ENCODE measurements around the gene C1orf94.
A peak's percentile ranks its signal among the peaks of the same experiment; 100 is the strongest.
"Not testable (repeated sequence)": the region's sequence is repeated elsewhere in the genome, so short reads cannot be mapped to it uniquely, and the experiment has no call there.

C1orf94 gene

GRCh38 chr1:34155860-34156259 is 20.8 kb upstream of the C1orf94 start:
- no peak overlapping the region for H3K27ac Mint-ChIP-seq

GRCh38 chr1:34156739-34157138 is 20.0 kb upstream of the C1orf94 start:
- Mint-ChIP-seq H3K9me3 (no peaks in the 10 kb centered on the region), H3K27me3 (peaks cover 41% of the 10 kb centered on the region)

More at GRCh38 chr1:34155860-34156259, 20.8 kb upstream of the C1orf94 start:
- Mint-ChIP-seq H3K36me3 (ENCODE audit: low read depth) (no peaks in the 10 kb centered on the region), H3K9me3 (no peaks in the 10 kb centered on the region), H3K4me3 (no peak overlapping the region), H3K4me1 (ENCODE audit: low read depth) (no peaks in the 10 kb centered on the region), H3K27me3 (peaks cover 33% of the 10 kb centered on the region)

GRCh38 chr1:34162852-34163766 is 13.6 kb upstream of the C1orf94 start:
- Mint-ChIP-seq H3K9me3 (no peaks in the 10 kb centered on the region), H3K27ac (no peak overlapping the region), H3K27me3 (peaks cover 61% of the 10 kb centered on the region), H3K4me1 (ENCODE audit: low read depth) (peaks cover 10% of the 10 kb centered on the region), H3K4me3 (peak overlapping the region; percentile 55), H3K36me3 (ENCODE audit: low read depth) (no peaks in the 10 kb centered on the region)

More at GRCh38 chr1:34156739-34157138, 20.0 kb upstream of the C1orf94 start:
- H3K4me1 Mint-ChIP-seq (ENCODE audit: low read depth): no peaks in the 10 kb centered on the region
- H3K36me3 Mint-ChIP-seq (ENCODE audit: low read depth): no peaks in the 10 kb centered on the region
- H3K4me3 Mint-ChIP-seq: no peak overlapping the region
- no peak overlapping the region for H3K27ac Mint-ChIP-seq

DNA sequence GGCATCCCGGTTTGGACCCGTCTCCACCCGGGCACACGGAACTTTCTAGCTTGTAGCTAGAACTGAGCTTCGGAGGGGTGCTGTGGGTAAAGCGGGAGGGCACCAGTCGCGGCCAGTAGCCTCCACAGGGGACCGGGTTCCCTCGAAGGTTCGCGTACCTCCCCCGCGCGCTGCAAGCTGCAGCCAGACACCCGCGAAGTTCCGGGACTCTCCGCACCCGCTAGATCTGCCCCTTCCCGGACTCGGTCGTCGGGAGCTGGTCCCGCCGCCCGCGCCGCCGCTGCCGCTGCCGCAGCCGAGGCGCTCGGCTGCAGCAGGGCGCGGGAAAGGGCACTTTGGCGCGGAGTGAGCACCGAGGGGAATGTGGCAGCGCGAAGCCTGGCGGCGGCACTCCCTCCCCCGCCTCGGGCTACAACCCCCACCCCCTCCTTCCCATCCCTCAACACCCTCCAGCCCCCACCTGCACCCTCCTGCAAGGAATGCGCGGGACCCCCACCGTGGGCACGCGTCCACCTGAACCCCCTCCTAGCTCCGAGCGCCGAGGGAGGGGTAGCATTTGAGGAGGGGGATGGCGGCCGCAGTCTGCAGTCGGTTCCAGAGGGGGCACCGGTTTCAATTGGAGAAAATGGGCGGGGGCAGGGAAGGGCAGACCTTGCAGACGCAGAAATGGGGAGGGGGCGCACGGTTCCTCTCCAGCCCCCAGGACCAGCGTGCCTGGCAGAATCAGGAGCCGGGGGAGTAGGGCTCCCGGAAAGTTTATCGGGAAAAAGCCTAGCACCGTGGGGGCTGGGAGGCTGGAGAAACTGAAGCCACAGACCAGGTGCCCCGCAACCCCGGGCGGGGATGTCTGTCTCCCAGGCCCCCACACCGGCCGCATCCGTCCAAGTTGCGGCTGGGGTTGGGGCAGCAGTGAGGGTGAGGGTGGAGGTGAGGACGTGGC is 12.6 kb upstream of the C1orf94 start:
- no peaks in the 10 kb centered on the region for H3K36me3 Mint-ChIP-seq (ENCODE audit: low read depth)
- H3K4me3 Mint-ChIP-seq: no peak overlapping the region
- no peaks in the 10 kb centered on the region for H3K9me3 Mint-ChIP-seq
- peaks cover 10% of the 10 kb centered on the region for H3K4me1 Mint-ChIP-seq (ENCODE audit: low read depth)
- H3K27ac Mint-ChIP-seq: no peak overlapping the region
- H3K27me3 Mint-ChIP-seq: peaks cover 67% of the 10 kb centered on the region

DNA sequence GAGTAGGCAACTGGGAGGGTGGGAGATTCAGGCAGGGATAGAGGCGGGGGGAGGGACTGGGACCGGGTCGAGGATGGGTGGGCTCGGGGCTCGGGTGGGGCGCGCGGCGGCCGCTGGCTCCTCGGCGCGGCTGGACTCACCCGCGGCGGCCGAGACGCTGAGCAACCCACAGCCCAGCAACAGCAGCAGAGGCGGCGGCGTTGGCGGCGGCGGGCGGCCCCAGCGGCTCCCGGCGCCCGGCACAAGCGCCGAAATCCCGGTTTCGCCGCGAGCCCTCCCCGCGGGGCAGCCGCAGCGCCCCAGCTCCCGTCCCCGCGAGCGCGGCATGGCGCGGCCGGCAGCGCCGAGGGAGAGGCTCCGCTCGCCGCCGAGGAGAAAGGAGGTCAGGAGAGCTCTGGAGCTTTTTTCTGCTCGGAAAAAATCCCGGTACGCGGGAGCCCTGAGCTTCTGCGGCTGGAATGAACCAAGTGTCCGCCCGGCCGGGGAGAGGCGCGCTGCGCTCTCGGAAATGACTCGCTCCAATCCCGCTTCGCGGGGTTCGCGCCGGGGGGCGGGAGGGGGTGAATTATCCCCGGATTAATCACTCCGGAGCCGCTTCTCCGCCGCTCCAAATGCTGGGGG is 11.8 kb upstream of the C1orf94 start, which contains the start of gene CSMD2:
CSMD2 (minus strand) TSS at position 460 of the 621 bp plus-strand sequence; CDS start at position 327, 133 bp downstream.
- Mint-ChIP-seq H3K27ac (no peak within 1 kb of the TSS), H3K36me3 (ENCODE audit: low read depth) (no peaks in the 10 kb centered on the region), H3K27me3 (peaks cover 72% of the 10 kb centered on the region), H3K4me3 (no peak within 1 kb of the TSS), H3K4me1 (ENCODE audit: low read depth) (peaks cover 10% of the 10 kb centered on the region), H3K9me3 (no peaks in the 10 kb centered on the region)

DNA sequence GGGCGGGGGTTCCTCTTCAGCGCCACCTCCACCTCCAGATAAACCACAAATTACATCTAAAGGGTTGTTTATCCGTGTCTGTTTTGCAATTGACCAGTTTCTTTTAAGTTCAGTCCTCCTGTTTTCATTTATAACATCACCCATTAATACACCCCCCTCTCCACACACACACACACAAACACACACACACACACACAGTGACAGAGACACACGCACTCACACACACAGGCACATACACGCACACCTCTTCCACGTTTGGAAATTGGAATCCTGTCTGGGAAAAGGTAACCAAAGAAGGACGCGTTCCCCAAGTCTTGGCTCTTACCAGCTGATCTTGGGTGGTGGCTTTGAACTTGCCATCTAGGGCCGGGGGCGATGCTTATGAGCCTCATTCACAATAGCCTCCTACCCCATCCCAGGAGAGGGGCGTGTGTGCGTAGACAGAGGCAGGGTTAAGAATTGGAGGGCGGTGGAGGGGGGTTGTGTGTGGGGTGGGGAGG is 11.2 kb upstream of the C1orf94 start:
- H3K4me3 Mint-ChIP-seq: no peak overlapping the region
- peaks cover 10% of the 10 kb centered on the region for H3K4me1 Mint-ChIP-seq (ENCODE audit: low read depth)
- H3K27me3 Mint-ChIP-seq: peaks cover 70% of the 10 kb centered on the region
- H3K27ac Mint-ChIP-seq: no peak overlapping the region
- H3K9me3 Mint-ChIP-seq: no peaks in the 10 kb centered on the region
- H3K36me3 Mint-ChIP-seq (ENCODE audit: low read depth): no peaks in the 10 kb centered on the region

DNA sequence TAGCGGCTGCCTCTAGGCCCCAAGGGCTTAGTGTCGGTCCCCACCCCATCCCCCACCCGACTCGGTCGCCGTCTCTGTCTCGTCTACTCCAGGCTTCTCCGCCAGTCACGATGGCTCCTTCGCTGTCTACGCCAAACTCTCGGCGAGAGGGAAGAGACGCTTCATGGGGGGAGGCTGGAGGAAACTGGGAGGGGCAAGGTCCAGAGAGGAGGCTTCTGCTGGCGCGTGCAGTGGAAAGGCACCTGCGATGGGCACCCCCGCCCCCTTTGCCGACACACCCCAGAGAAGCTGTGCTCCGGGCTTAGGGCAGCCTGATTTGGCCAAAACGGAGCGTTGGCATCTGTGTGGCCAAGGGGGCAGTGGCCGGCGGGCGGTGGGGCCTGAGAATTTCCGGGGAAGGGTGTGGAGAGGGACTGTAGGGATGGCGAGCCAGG is 10.5 kb upstream of the C1orf94 start:
- Mint-ChIP-seq H3K27ac (no peak overlapping the region), H3K9me3 (no peaks in the 10 kb centered on the region), H3K36me3 (ENCODE audit: low read depth) (no peaks in the 10 kb centered on the region), H3K4me3 (no peak overlapping the region), H3K4me1 (ENCODE audit: low read depth) (peaks cover 10% of the 10 kb centered on the region), H3K27me3 (peaks cover 70% of the 10 kb centered on the region)

DNA sequence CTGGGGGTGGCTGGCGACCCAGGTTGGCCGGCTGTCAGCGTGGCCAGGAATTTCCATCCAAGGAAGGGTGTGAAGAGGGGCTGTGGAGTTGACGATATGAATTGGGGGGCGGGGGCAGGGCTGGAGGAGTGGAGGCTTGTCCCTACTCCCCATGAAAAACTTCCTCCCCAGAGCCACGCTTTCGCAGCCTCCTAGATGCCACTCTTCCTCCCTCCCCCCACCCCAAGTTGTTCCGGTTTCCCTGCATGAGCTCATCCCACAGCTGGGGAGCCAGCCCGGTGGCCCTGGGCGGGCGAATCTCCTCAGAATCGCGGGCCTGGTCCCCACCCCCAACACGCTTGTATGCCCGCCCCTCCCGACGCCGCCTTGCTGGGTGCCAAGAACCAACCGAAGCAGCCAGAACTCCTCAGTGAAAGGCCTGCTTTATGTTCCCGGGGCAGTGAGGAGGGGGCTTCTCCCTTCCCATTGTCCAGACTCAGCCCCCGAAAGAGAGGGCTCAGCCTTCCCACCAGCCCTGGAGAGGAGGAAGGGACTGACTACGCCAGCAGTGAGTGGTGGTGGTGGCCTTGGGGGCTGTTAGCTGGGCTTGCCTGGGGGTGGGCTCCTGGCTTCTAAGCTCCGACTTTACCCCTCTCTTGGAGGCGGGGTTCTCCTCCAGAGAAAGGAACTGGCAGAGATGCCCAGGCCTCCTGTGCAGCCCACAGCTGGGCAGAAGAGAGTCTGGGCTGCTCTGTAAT is 9.9 kb upstream of the C1orf94 start:
- Mint-ChIP-seq H3K4me1 (ENCODE audit: low read depth) (peaks cover 10% of the 10 kb centered on the region), H3K9me3 (no peaks in the 10 kb centered on the region), H3K27ac (no peak overlapping the region), H3K4me3 (no peak overlapping the region), H3K27me3 (peaks cover 68% of the 10 kb centered on the region), H3K36me3 (ENCODE audit: low read depth) (no peaks in the 10 kb centered on the region)

GRCh38 chr1:34167389-34167788 is 9.3 kb upstream of the C1orf94 start:
- no peaks in the 10 kb centered on the region for H3K36me3 Mint-ChIP-seq (ENCODE audit: low read depth)
- H3K27ac Mint-ChIP-seq: no peak overlapping the region
- no peak overlapping the region for H3K4me3 Mint-ChIP-seq
- peaks cover 10% of the 10 kb centered on the region for H3K4me1 Mint-ChIP-seq (ENCODE audit: low read depth)
- peaks cover 71% of the 10 kb centered on the region for H3K27me3 Mint-ChIP-seq
- H3K9me3 Mint-ChIP-seq: no peaks in the 10 kb centered on the region

- H3K27ac Mint-ChIP-seq: no peak overlapping the region
- H3K36me3 Mint-ChIP-seq (ENCODE audit: low read depth): no peaks in the 10 kb centered on the region
- no peaks in the 10 kb centered on the region for H3K4me1 Mint-ChIP-seq (ENCODE audit: low read depth)
- H3K27me3 Mint-ChIP-seq: peaks cover 74% of the 10 kb centered on the region
- no peak overlapping the region for H3K4me3 Mint-ChIP-seq
- no peaks in the 10 kb centered on the region for H3K9me3 Mint-ChIP-seq
Observed at GRCh38 chr1:34175744-34176143, 963 bp upstream of the C1orf94 start.

DNA sequence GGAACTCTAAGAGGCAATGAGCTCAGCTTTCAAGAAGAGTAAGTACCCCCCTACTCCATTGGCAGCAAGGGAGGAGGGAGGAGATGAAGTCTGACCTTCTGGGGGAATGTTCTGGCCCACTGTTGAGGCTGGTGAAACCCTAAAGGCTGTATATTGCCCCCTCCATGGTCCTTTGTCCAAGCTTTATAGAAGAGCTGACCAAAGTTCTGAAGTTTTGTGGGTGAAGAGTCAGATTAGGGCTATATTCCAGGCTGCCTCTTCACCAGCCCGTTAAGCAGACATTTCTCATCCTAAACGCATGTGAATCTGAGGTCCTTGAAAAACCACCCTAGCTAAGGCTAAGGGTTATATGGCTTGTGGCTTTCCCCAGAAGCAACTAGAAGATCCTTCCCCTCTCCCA is 1.4 kb downstream of the C1orf94 start:
- no peak overlapping the region for H3K27ac Mint-ChIP-seq
- peaks cover 63% of the 10 kb centered on the region for H3K27me3 Mint-ChIP-seq
- H3K4me1 Mint-ChIP-seq (ENCODE audit: low read depth): no peaks in the 10 kb centered on the region
- no peaks in the 10 kb centered on the region for H3K9me3 Mint-ChIP-seq
- H3K36me3 Mint-ChIP-seq (ENCODE audit: low read depth): no peaks in the 10 kb centered on the region
- H3K4me3 Mint-ChIP-seq: no peak overlapping the region

GRCh38 chr1:34183381-34183780 is 6.7 kb downstream of the C1orf94 start:
- H3K4me1 Mint-ChIP-seq (ENCODE audit: low read depth); H3K9me3 Mint-ChIP-seq; H3K36me3 Mint-ChIP-seq (ENCODE audit: low read depth); H3K4me3 Mint-ChIP-seq; H3K27ac Mint-ChIP-seq: not testable (repeated sequence)
- peaks cover 50% of the 10 kb centered on the region for H3K27me3 Mint-ChIP-seq

- Mint-ChIP-seq H3K27me3 (peaks cover 34% of the 10 kb centered on the region), H3K36me3 (ENCODE audit: low read depth) (no peaks in the 10 kb centered on the region), H3K9me3 (peaks cover 8% of the 10 kb centered on the region), H3K4me3 (no peak overlapping the region), H3K27ac (no peak overlapping the region), H3K4me1 (ENCODE audit: low read depth) (no peaks in the 10 kb centered on the region)
Observed at GRCh38 chr1:34186741-34187494, 10.2 kb downstream of the C1orf94 start.
